Endothelial cell of umbilical vein (primary cell): ENCODE results near the gene CYP2A13. TPM values are rescaled to one million over a fixed set of nuclear protein-coding genes. Genes with fewer than 3 reads are reported as not detected.

Source experiments
- BruUV-seq: library from RNA; stranded (reverse); fragments of 400-500 nt; replicated peaks from 2 replicates; lab custom pipeline; 2021; lab: Mats Ljungman, UMichigan
- CTCF ChIA-PET: fragments of 300-600, 350-600 bp; sonication (Branson Sonifier 250); formaldehyde crosslinking; loops from one replicate; lab custom pipeline; 2021; ENCODE audit warnings: antibody characterized with exemption, inconsistent platforms; lab: Charles Lee
- POLR2A ChIA-PET: fragments of 300-600, 350-600 bp; sonication (Branson Sonifier 250); formaldehyde crosslinking; loops from one replicate; lab custom pipeline; 2021; ENCODE audit warnings: antibody characterized with exemption, inconsistent platforms; lab: Charles Lee
- DNase-seq: peaks from one replicate; pipeline ENCODE4 v3.0.0-alpha.2; 2011; ENCODE audit warnings: low read depth, low spot score
- FAIRE-seq: peaks from 2 replicates; lab custom pipeline; 2011; peaks lifted over from hg19 to GRCh38; lab: Jason Lieb, UNC
- H2AFZ ChIP-seq: 2 replicates; pipeline ENCODE4 v1.6.0; 2012; ENCODE audit warnings: low read depth, low read length, control low read depth, inconsistent platforms
- H3K27ac ChIP-seq: 2 replicates; pipeline ENCODE4 v1.5.1; 2011; ENCODE audit warnings: low read depth, mild to moderate bottlenecking, control low read depth, low read length, moderate library complexity; ENCODE audit not compliant: insufficient read depth
- H3K27me3 ChIP-seq, 2 experiments: 2 replicates each; pipeline versions ENCODE4 v1.6.0 to v1.6.1; 2011; ENCODE audit warnings: low read length in 2 of 2, mixed read lengths in 1 of 2; ENCODE audit not compliant: control insufficient read depth in 2 of 2, insufficient read depth in 2 of 2
- H3K36me3 ChIP-seq, 2 experiments: 2 replicates in 1 of 2; 3 replicates in 1 of 2; pipeline ENCODE4 v1.5.1; 2011; ENCODE audit warnings: low read length in 2 of 2, mild to moderate bottlenecking in 1 of 2, moderate library complexity in 1 of 2; ENCODE audit not compliant: control insufficient read depth in 2 of 2, insufficient read depth in 2 of 2; ENCODE audit errors: extremely low read depth in 1 of 2
- H3K4me1 ChIP-seq: 3 replicates; pipeline ENCODE4 v1.5.1; 2011; ENCODE audit warnings: mild to moderate bottlenecking, low read length; ENCODE audit not compliant: control insufficient read depth, insufficient read depth; ENCODE audit errors: extremely low read depth
- H3K4me2 ChIP-seq: 2 replicates; pipeline ENCODE4 v1.6.1; 2011; ENCODE audit warnings: low read length, control low read depth, mixed read lengths; ENCODE audit not compliant: insufficient read depth
- H3K4me3 ChIP-seq, 3 experiments: fragments of 200-600 bp in 1 of 3; sonication (generic), shearing (Covaris generic) in 1 of 3; replicated peaks in 1 of 3; 2 replicates each; pipeline ENCODE4 v1.5.1; 2011 to 2016; ENCODE audit warnings: control low read depth in 3 of 3, low read length in 3 of 3, mild to moderate bottlenecking in 2 of 3, inconsistent platforms in 1 of 3, low read depth in 1 of 3, moderate library complexity in 1 of 3; ENCODE audit not compliant: insufficient read depth in 1 of 3
- H3K79me2 ChIP-seq: 2 replicates; pipeline ENCODE4 v1.6.0; 2012; ENCODE audit warnings: low read length, inconsistent platforms; ENCODE audit not compliant: control insufficient read depth, insufficient read depth
- H3K9ac ChIP-seq: replicated peaks from 2 replicates; pipeline ENCODE3; 2011; ENCODE audit warnings: low read length, control low read depth; ENCODE audit not compliant: insufficient read depth; ENCODE audit errors: extremely low read depth
- H3K9me1 ChIP-seq: replicated peaks from 3 replicates; pipeline ENCODE4 v1.6.0; 2011; ENCODE audit warnings: mild to moderate bottlenecking, low read length; ENCODE audit not compliant: control insufficient read depth, insufficient read depth; ENCODE audit errors: extremely low read depth
- H3K9me3 ChIP-seq: replicated peaks from 2 replicates; pipeline ENCODE4 v1.5.1; 2012; ENCODE audit warnings: low read length, inconsistent platforms; ENCODE audit not compliant: control insufficient read depth, insufficient read depth
- H4K20me1 ChIP-seq: replicated peaks from 2 replicates; pipeline ENCODE3; 2011; ENCODE audit warnings: mild to moderate bottlenecking, low read length; ENCODE audit not compliant: control insufficient read depth, insufficient read depth; ENCODE audit errors: extremely low read depth
- CTCF ChIP-seq, 2 donors: IDR thresholded peaks; 1 replicate in 1 of 2; 2 replicates in 1 of 2; pipeline ENCODE4 v1.5.1; 2011; ENCODE audit warnings: low read length in 2 of 2, mild to moderate bottlenecking in 2 of 2, moderate library complexity in 2 of 2, control low read depth in 1 of 2, inconsistent platforms in 1 of 2, low read depth in 1 of 2; ENCODE audit not compliant: insufficient read depth in 1 of 2; ENCODE audit errors: extremely low read depth in 1 of 2
- EZH2 ChIP-seq: IDR thresholded peaks from 2 replicates; pipeline ENCODE4 v1.6.1; 2012; ENCODE audit warnings: borderline replicate concordance, low read depth, mild to moderate bottlenecking, moderate library complexity, low read length, inconsistent platforms; ENCODE audit not compliant: severe bottlenecking
- FOS ChIP-seq: IDR thresholded peaks from 2 replicates; pipeline ENCODE4 v1.6.1; 2011; ENCODE audit warnings: mild to moderate bottlenecking, low read length, moderate library complexity, borderline replicate concordance; ENCODE audit not compliant: insufficient read depth
- GATA2 ChIP-seq: IDR thresholded peaks from 2 replicates; pipeline ENCODE4 v1.7.0; 2011; ENCODE audit warnings: low read depth, mild to moderate bottlenecking, moderate library complexity, mixed read lengths, low read length; ENCODE audit not compliant: insufficient read length, insufficient read depth
- JUN ChIP-seq: IDR thresholded peaks from 2 replicates; pipeline ENCODE4 v1.6.1; 2011; ENCODE audit warnings: borderline replicate concordance, low read depth; ENCODE audit not compliant: insufficient read length, insufficient read depth
- MAX ChIP-seq: IDR thresholded peaks from 2 replicates; pipeline ENCODE4 v1.6.1; 2011; ENCODE audit not compliant: insufficient read depth, insufficient read length
- MYC ChIP-seq: IDR thresholded peaks from one replicate; pipeline ENCODE4 v1.6.1; 2011; ENCODE audit warnings: mild to moderate bottlenecking, low read depth, low read length
- POLR2A ChIP-seq: IDR thresholded peaks from 2 replicates; pipeline ENCODE4 v1.6.1; 2012; ENCODE audit warnings: low read depth, mild to moderate bottlenecking, control low read depth, low read length
- POLR2AphosphoS5 ChIP-seq: IDR thresholded peaks from 2 replicates; pipeline ENCODE4 v1.6.1; 2012; ENCODE audit warnings: low read depth, mild to moderate bottlenecking, control low read depth, low read length, moderate library complexity; ENCODE audit not compliant: insufficient read depth
- dilution Hi-C: fragments of 300-500 bp; cut with MboI; formaldehyde crosslinking; loops from one replicate; pipeline ENCODE4 v1.15.0; 2019; ENCODE audit warnings: low sequenced_read_pairs; ENCODE audit not compliant: extremely low pct_ligation_motif_present
- intact Hi-C: fragments of 100-400 bp; cut with micrococcal nuclease; formaldehyde crosslinking; loops from one replicate; pipeline ENCODE4 v1.10.0; 2022
- polyA plus RNA-seq, 4 experiments: library from polyadenylated mRNA; depleted of rRNA in 3 of 4; stranded (reverse) in 3 of 4; unstranded in 1 of 4; fragments of >200 nt; gene quantifications; 2 replicates each; pipeline versions ENCODE4 v1.2.1 to v1.2.3, GENCODE V29; 2011 to 2012; ENCODE audit warnings: missing spikeins in 1 of 4
- total RNA-seq: library from RNA; stranded (reverse); gene quantifications from 2 replicates; pipeline ENCODE4 v1.2.3, GENCODE V29; 2021

The CYP2A13 gene
- total and polyA plus RNA-seq, 2 donors (not counting 3 experiments of a cell fraction or from before 2014, with no cell fraction given) = not detected

GRCh38 chr19:41111296-41111695 is 23.0 kb downstream of the CYP2A13 start:
- no peaks in the 10 kb centered on the region for H3K9me3 ChIP-seq
- no peaks in the 10 kb centered on the region for H4K20me1 ChIP-seq
- POLR2A ChIA-PET = no interaction called here
- H3K9me1 ChIP-seq = no peaks in the 10 kb centered on the region
- intact Hi-C loops = no loop called here
- H3K36me3 ChIP-seq = no peaks in the 10 kb centered on the region
- BruUV-seq = no TSS peak
- no peak overlapping the region for H3K27ac ChIP-seq
- no peak for FAIRE-seq
- TF ChIP-seq CTCF (IDR thresholded peaks at IDR 0.05; ENCODE audit: extremely low read depth in 1 of 2, insufficient read depth in 1 of 2, low read depth in 1 of 2, low read length in 2 of 2) (no peak), MAX (no peak), FOS (no peak), MYC (no peak), EZH2 (no peak), JUN (no peak), GATA2 (no peak), POLR2A (no peak), POLR2AphosphoS5 (no peak)
- H3K9ac ChIP-seq = no peak overlapping the region
- DNase-seq = no peak
- H3K4me2 ChIP-seq = no peak overlapping the region
- H3K4me1 ChIP-seq = no peaks in the 10 kb centered on the region
- no peaks in the 10 kb centered on the region for H3K79me2 ChIP-seq
- CTCF ChIA-PET = interaction anchor here (1.7 kb wide), 1 partner anchor 15 kb away, joined by 3 read pairs; no protein-coding TSS in a partner anchor
- peaks cover 0 to 2% of the 10 kb centered on the region in 2 experiments for H3K27me3 ChIP-seq
- H3K4me3 ChIP-seq = no peak overlapping the region
- H2AFZ ChIP-seq = no peak overlapping the region
- dilution Hi-C loops = no loop called here
